ENCODE results near the gene ZFAND2A. TPM values are rescaled to one million over a fixed set of nuclear protein-coding genes. Genes with fewer than 3 reads are reported as not detected.

ZFAND2A gene
- total and polyA plus RNA-seq, 4 donors, result 17.3 to 44.3 (median 30.0) TPM

DNA sequence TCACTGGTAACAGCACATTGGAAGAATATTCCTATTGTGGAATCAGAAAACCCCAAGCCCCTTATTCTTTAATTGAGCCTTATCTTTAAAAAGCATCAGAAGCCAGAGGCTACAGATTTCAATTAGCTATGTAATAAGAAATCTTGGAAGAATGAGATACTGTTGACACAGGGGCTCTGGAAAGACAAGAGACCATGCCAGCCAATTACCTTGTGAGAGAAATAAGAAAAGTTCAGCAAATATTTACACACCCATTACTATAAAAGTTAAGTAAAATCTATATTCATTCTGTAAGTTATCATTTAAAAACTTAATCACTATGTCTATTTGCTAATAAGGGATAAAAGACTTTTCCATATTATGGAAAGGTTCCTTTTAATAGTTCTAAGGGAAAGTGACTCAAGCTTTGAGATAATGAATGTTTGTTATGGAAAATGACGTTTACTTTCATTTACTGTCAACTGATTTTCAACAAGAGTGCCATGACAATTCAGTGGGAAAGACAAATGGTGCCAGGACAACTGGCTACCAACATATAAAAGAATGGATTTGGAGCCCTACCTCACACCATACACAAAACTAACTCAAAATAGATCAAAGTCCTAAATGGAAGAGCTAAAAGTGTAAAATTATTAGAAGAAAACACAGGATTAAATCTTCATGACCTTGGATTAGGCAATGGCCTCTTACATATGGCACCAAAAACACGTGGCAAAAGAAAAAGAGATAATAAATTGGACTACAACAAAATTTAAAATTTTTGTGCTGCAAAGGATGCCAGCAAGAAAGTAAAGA is 28.3 kb downstream of the ZFAND2A start:
- TF ChIP-seq CTCF (IDR thresholded peaks at IDR 0.05; ENCODE audit: control extremely low read depth, extremely low read depth), result no peak
- no peak for DNase-seq
- Histone ChIP-seq H3K9ac (ENCODE audit: insufficient read depth in 1 of 2, low read length in 2 of 2) (no peak overlapping the region), H3K36me3 (ENCODE audit: control insufficient read depth in 4 of 4, insufficient read depth in 4 of 4, low read length in 4 of 4) (peaks cover 0 to 4% (median 2%) of the 10 kb centered on the region in 4 donors), H3K4me1 (ENCODE audit: control insufficient read depth in 5 of 5, insufficient read depth in 5 of 5, low read length in 5 of 5) (peaks cover 0 to 2% (median under 1%) of the 10 kb centered on the region in 5 donors), H3K9me3 (ENCODE audit: control insufficient read depth in 4 of 4, insufficient read depth in 3 of 4, low read length in 3 of 4) (no peaks in the 10 kb centered on the region), H3K27ac (ENCODE audit: low read depth in 1 of 2, low read length in 1 of 2) (no peak overlapping the region), H3K27me3 (ENCODE audit: control insufficient read depth in 3 of 3, insufficient read depth in 3 of 3, low read length in 2 of 3) (no peaks in the 10 kb centered on the region), H3K4me3 (no peak overlapping the region)
- 70 to 81% methylated on average over 2 of the region's 2 CpGs for WGBS, 2 donors
- ATAC-seq (ENCODE audit: insufficient read depth, low FRiP score), result no peak

DNA sequence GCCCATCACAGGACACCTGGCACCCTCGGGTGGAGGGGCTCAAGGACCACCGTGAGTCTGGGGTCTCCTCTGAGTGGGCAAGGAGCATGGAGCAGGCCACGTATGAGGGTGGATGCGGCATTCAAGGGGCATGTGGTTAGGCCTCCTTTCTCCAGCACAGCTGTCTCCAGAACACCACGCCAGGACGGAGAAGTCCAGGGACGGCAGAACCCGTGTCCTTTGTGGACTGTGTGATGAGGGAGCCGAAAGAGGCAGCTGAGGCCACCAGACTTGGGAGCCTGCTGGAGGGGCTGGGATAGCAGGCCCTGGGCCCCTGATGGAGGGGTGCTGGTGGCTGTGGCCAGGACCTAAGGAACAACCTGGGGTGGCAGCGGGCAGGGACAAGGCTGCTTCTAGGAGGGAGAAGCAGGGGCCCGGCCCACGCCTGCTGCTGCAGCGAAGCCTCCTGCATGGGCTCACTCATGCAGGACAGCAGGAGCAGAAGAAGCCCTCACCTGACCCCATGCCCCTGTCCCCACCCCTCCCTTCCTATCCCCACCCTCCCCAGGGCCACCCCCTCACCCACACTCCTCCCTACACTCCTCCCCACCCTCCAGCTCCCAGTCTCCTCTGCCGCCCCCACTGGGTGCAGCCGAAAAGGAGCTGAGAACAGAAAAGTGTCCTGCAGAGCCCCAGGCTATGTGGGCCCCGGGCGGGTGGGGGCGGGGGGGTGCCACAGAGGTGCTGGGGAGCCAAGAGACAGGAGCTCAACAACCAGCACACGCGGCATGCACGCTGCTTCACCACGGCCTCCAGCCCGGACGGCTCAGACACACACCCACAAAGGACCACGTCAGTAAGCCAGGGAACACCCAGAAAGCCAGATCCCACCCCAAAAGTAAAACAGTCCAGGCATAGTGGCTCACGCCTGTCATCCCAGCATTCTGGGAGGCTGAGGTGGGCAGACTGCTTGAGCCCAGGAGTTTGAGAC is 29.7 kb downstream of the ZFAND2A start:
- H3K4me1 ChIP-seq (ENCODE audit: control insufficient read depth in 5 of 5, insufficient read depth in 5 of 5, low read length in 5 of 5), result no peaks in the 10 kb centered on the region
- no peak for DNase-seq
- no peak overlapping the region for H3K9ac ChIP-seq (ENCODE audit: insufficient read depth in 1 of 2, low read length in 2 of 2)
- H3K9me3 ChIP-seq (ENCODE audit: control insufficient read depth in 4 of 4, insufficient read depth in 3 of 4, low read length in 3 of 4), result no peaks in the 10 kb centered on the region
- no peak overlapping the region for H3K4me3 ChIP-seq
- TF ChIP-seq CTCF (IDR thresholded peaks at IDR 0.05; ENCODE audit: control extremely low read depth, extremely low read depth), result no peak
- WGBS, 2 donors, result 95 to 98% methylated on average over 26 of the region's 26 CpGs
- ATAC-seq (ENCODE audit: insufficient read depth, low FRiP score), result no peak
- H3K27me3 ChIP-seq (ENCODE audit: control insufficient read depth in 3 of 3, insufficient read depth in 3 of 3, low read length in 2 of 3), result no peaks in the 10 kb centered on the region
- peaks cover 0 to 11% (median 3%) of the 10 kb centered on the region in 4 donors for H3K36me3 ChIP-seq (ENCODE audit: control insufficient read depth in 4 of 4, insufficient read depth in 4 of 4, low read length in 4 of 4)
- no peak overlapping the region for H3K27ac ChIP-seq (ENCODE audit: low read depth in 1 of 2, low read length in 1 of 2)

GRCh38 chr7:1129431-1129830 is 30.6 kb downstream of the ZFAND2A start:
- Histone ChIP-seq H3K27me3 (ENCODE audit: control insufficient read depth in 3 of 3, insufficient read depth in 3 of 3, low read length in 2 of 3) (no peaks in the 10 kb centered on the region), H3K4me3 (no peak overlapping the region), H3K9me3 (ENCODE audit: control insufficient read depth in 4 of 4, insufficient read depth in 3 of 4, low read length in 3 of 4) (no peaks in the 10 kb centered on the region), H3K27ac (ENCODE audit: low read depth in 1 of 2, low read length in 1 of 2) (no peak overlapping the region), H3K9ac (ENCODE audit: insufficient read depth in 1 of 2, low read length in 2 of 2) (no peak overlapping the region), H3K36me3 (ENCODE audit: control insufficient read depth in 4 of 4, insufficient read depth in 4 of 4, low read length in 4 of 4) (peaks cover 0 to 12% (median 3%) of the 10 kb centered on the region in 4 donors), H3K4me1 (ENCODE audit: control insufficient read depth in 5 of 5, insufficient read depth in 5 of 5, low read length in 5 of 5) (peaks cover 0 to 3% (median 0%) of the 10 kb centered on the region in 5 donors)
- no peak for TF ChIP-seq CTCF (IDR thresholded peaks at IDR 0.05; ENCODE audit: control extremely low read depth, extremely low read depth)
- WGBS, 2 donors, result 95 to 99% methylated on average over 10 to 13 of the region's 13 CpGs
- DNase-seq (no peak), ATAC-seq (ENCODE audit: insufficient read depth, low FRiP score) (no peak)

All from lung (tissue), 12 donors.